Right lobe of liver (tissue), 6 donors: ENCODE measurements around the gene UBE2O. TPM values are rescaled to one million over a fixed set of nuclear protein-coding genes. Genes with fewer than 3 reads are reported as not detected.

Experiments
- ATAC-seq, 4 donors: fragments of 200-7000 bp; cut with Tn5 transposase; one replicate each; pipeline ENCODE4 v1.9.1; 2020; ENCODE audit warnings: mild to moderate bottlenecking in 4 of 4, moderate library complexity in 4 of 4
- DNase-seq, 3 donors: peaks; one replicate each; pipeline ENCODE4 v3.0.0-alpha.2; 2020
- H3K27ac ChIP-seq, 3 donors: fragments of 200-600 bp; one replicate each; pipeline ENCODE4 v1.8.0; 2022
- H3K27me3 ChIP-seq, 2 donors: fragments of 200-600 bp; one replicate each; pipeline ENCODE4 v1.8.0; 2022
- H3K36me3 ChIP-seq, 4 donors: fragments of 200-600 bp; sonication (generic) in 1 of 4; one replicate each; pipeline versions ENCODE4 v1.5.1 to v1.8.0; 2017 to 2022; ENCODE audit warnings: control low read depth in 1 of 4
- H3K4me1 ChIP-seq, 4 donors: fragments of 200-600 bp; sonication (generic) in 1 of 4; one replicate each; pipeline versions ENCODE4 v1.5.1 to v1.8.0; 2017 to 2022; ENCODE audit warnings: control low read depth in 1 of 4
- H3K4me3 ChIP-seq, 3 donors: fragments of 200-600 bp; one replicate each; pipeline ENCODE4 v1.8.0; 2022
- H3K9me3 ChIP-seq, 4 donors: fragments of 200-600 bp; sonication (generic) in 1 of 4; one replicate each; pipeline versions ENCODE4 v1.5.1 to v1.8.0; 2017 to 2022; ENCODE audit warnings: control low read depth in 1 of 4
- CTCF ChIP-seq, 4 donors: fragments of 200-600 bp in 3 of 4; fragments of 450-650 bp in 1 of 4; IDR thresholded peaks; one replicate each; pipeline versions ENCODE4 v1.5.1 to v1.8.0; 2016 to 2022; ENCODE audit warnings: antibody characterized with exemption in 4 of 4, mild to moderate bottlenecking in 2 of 4
- POLR2A ChIP-seq: fragments of 450-650 bp; IDR thresholded peaks from one replicate; pipeline ENCODE4 v1.6.1; 2017; ENCODE audit warnings: antibody characterized with exemption, mild to moderate bottlenecking
- WGBS: methylation state at CpG from one replicate; pipeline ENCODE4 v1.1.6; 2018; ENCODE audit warnings: low coverage, low lambda C conversion rate; ENCODE audit not compliant: insufficient coverage; ENCODE audit errors: missing lambda C conversion rate; 5-methylcytosine and 5-hydroxymethylcytosine counted together
- intact Hi-C, 2 donors: fragments of 100-400 bp; cut with DNase I; formaldehyde crosslinking; loops; one replicate each; pipeline versions ENCODE4 v1.11.2 to v1.14.1; 2022
- total RNA-seq, 6 experiments: library from RNA; depleted of rRNA in 2 of 6; stranded (reverse); fragments of >200 nt in 2 of 6; fragmentation: NEBNext Ultra II Directional in 3 of 6; extraction: Animal tissue kit (Norgen Biotek cat#: 25700) in 3 of 6; gene quantifications; one replicate each; pipeline versions ENCODE4 v1.1.0 to v1.2.4, GENCODE V29; 2016 to 2023
- donor health status: DM: no; HTN: yes; CAD: no.
- donor health status: DM: no; HTN: no; CAD: no.
- donor health status: DM: no; HTN: no; CAD: no.
- donor health status: DM: no; HTN: yes; CAD: no.
- donor health status: DM: no; HTN: yes; CAD: no.

UBE2O gene
- total RNA-seq, 6 experiments from 2014 or later: 10.0 to 12.9 (median 12.0) TPM

GRCh38 chr17:76408037-76408849, 44.7 kb downstream of the UBE2O start:
- H3K27me3 ChIP-seq: no peaks in the 10 kb centered on the region
- 59% methylated on average over 11 of the region's 12 CpGs for WGBS
- peaks cover 0 to 15% (median 4%) of the 10 kb centered on the region in 4 donors for H3K4me1 ChIP-seq
- TF ChIP-seq CTCF (IDR thresholded peaks at IDR 0.05): peak; percentile 62 to 90 (median 87)
- no peak for TF ChIP-seq POLR2A
- DNase-seq: peak; percentile 81 to 82 (median 81)
- peak; percentile 76 to 89 (median 85) for ATAC-seq
- H3K4me3 ChIP-seq: no peak overlapping the region
- no peak overlapping the region for H3K27ac ChIP-seq
- intact Hi-C loops: loop anchor here in 1 of 2 donors (10.0 kb wide), 1 partner anchor 97 kb away; the partner anchor contains the start of gene RHBDF2
- peaks cover 0 to 3% (median 0%) of the 10 kb centered on the region in 4 donors for H3K36me3 ChIP-seq
- H3K9me3 ChIP-seq: no peaks in the 10 kb centered on the region

- H3K36me3 ChIP-seq: peaks cover 0 to 5% (median 0%) of the 10 kb centered on the region in 4 donors
- 90% methylated on average over 2 of the region's 4 CpGs for WGBS
- DNase-seq: no peak
These were observed 45.4 kb downstream of the UBE2O start for GRCh38 chr17:76407509-76407908.

GRCh38 chr17:76405967-76406647, 46.8 kb downstream of the UBE2O start:
- TF ChIP-seq POLR2A (no peak), CTCF (IDR thresholded peaks at IDR 0.05) (no peak)
- 51% methylated on average over 3 of the region's 16 CpGs for WGBS
- Histone ChIP-seq H3K4me3 (no peak overlapping the region), H3K27me3 (no peaks in the 10 kb centered on the region), H3K36me3 (peaks cover 0 to 16% (median 0%) of the 10 kb centered on the region in 4 donors), H3K4me1 (peaks cover 0 to 15% (median 4%) of the 10 kb centered on the region in 4 donors), H3K9me3 (no peaks in the 10 kb centered on the region), H3K27ac (no peak overlapping the region)
- peak in 3 of 4 donors; percentile 6 to 27 (median 7) for ATAC-seq
- intact Hi-C loops: loop anchor here in 1 of 2 donors (10.0 kb wide), 1 partner anchor 99 kb away; the partner anchor contains the start of gene RHBDF2
- peak in 1 of 3 donors; percentile 53 for DNase-seq

More at GRCh38 chr17:76407509-76407908, 45.4 kb downstream of the UBE2O start:
- no peaks in the 10 kb centered on the region for H3K9me3 ChIP-seq
- no peak for ATAC-seq
- TF ChIP-seq POLR2A: no peak
- no peak for TF ChIP-seq CTCF (IDR thresholded peaks at IDR 0.05)
- intact Hi-C loops: loop anchor here in 1 of 2 donors (10.0 kb wide), 1 partner anchor 97 kb away; the partner anchor contains the start of gene RHBDF2
- no peak overlapping the region for H3K4me3 ChIP-seq
- no peak overlapping the region for H3K27ac ChIP-seq
- peaks cover 0 to 15% (median 4%) of the 10 kb centered on the region in 4 donors for H3K4me1 ChIP-seq
- H3K27me3 ChIP-seq: no peaks in the 10 kb centered on the region

- Histone ChIP-seq H3K9me3 (no peaks in the 10 kb centered on the region), H3K36me3 (peaks cover 0 to 21% (median 0%) of the 10 kb centered on the region in 4 donors), H3K4me3 (no peak overlapping the region), H3K4me1 (peaks cover 0 to 15% (median 4%) of the 10 kb centered on the region in 4 donors), H3K27me3 (no peaks in the 10 kb centered on the region), H3K27ac (no peak overlapping the region)
- TF ChIP-seq POLR2A: no peak
- TF ChIP-seq CTCF (IDR thresholded peaks at IDR 0.05): no peak
- no CpG with 5 or more reads among the region's 9 CpGs for WGBS
- ATAC-seq (no peak), DNase-seq (no peak)
- intact Hi-C loops: loop anchor here in 1 of 2 donors (10.0 kb wide), 1 partner anchor 99 kb away; the partner anchor contains the start of gene RHBDF2
These were observed 47.4 kb downstream of the UBE2O start for GRCh38 chr17:76405607-76405966.
